ENCODE measurements around the gene AXIN2.

AXIN2 gene

GRCh38 chr17:65553009-65553645 lies 8.3 kb downstream of the AXIN2 start:
- no peak for DNase-seq

GRCh38 chr17:65552214-65552613 lies 9.2 kb downstream of the AXIN2 start:
- no peak for DNase-seq

DNA sequence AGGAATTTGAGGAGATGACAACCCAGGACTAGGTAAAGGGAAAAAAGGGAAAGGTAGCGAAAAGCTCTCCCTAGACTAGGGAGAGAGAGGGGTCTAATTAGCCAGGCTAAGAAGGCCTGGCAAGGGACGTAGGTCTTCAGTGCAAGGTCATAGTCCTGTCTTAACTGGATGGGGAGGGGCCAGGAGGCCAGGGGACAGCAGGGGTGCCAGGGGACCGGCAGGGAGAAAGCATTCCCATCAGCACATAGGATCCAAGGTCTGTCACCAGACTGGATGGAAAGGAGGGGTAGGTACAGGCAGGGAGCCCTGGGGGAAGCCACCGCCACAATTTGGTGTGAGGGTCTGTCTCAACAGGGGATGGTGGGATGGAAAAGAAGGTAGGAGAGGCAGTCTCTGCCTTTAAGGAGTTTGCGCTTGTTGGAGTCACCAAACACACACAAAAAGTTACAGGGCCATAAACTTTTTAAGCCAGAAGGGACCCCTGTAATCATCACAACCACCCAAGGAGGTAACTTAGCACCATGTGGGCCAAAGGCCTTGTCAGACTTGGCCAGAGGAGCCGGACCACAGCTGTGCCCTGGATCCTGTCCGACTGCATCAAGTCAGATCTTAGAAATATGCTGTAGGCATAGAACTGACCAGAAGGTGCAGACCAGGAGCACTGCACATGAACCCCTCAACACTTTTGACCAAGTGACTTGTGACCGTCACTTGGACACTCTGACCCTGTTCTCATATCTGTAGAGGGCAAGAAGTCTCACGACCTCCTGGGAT lies 10.0 kb downstream of the AXIN2 start:
- DNase-seq, result no peak

GRCh38 chr17:65550758-65551157 lies 10.7 kb downstream of the AXIN2 start:
- no peak for DNase-seq

GRCh38 chr17:65550075-65550662 lies 11.3 kb downstream of the AXIN2 start:
- DNase-seq, result no peak

GRCh38 chr17:65548269-65548969 lies 13.0 kb downstream of the AXIN2 start:
- DNase-seq, result no peak

- no peak for DNase-seq
Measured at GRCh38 chr17:65547253-65547670, 14.2 kb downstream of the AXIN2 start.

DNA sequence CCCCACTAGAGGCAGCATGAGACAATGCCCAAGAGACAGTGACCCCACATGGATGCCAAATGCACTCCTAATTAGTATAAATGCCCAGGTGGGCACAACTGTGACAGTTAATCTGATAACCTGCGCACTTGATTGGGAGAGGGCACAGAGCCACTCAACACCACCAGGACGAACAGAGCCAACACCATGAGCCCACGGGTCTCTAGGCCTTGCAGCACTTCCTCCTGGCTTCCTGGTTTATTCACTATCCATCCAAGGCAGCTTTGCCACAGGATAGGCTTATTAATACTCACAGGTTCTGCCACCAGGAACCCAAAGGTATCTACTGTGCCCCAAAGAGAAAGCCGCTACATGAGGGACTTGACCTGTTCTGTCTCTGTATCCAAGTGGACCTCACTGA lies 14.9 kb downstream of the AXIN2 start:
- no peak for DNase-seq

- DNase-seq, result no peak
Measured at GRCh38 chr17:65545705-65546523, 15.5 kb downstream of the AXIN2 start.

GRCh38 chr17:65544672-65545071 lies 16.8 kb downstream of the AXIN2 start:
- DNase-seq, result no peak

DNA sequence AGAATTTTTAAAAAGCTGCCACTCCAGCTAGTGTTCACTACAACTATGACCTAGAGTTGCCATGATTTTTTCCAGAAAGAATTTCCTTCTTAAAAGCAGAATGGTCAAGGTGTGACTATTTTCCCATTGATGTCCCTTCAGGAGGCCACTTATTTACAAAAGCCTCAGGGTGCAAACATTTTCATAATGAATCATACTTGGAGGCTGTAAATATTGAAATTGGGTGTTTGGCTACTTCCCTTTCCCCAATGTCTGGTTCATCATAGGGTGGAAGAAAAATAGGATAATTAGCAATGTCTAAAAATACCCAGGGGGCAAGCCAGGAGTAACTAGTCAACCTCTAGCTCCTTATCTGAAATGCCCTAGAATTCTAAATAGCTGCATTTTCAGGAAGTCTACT lies 18.8 kb downstream of the AXIN2 start:
- no peak for DNase-seq

- no peak for DNase-seq
Measured at GRCh38 chr17:65542067-65542466, 19.4 kb downstream of the AXIN2 start.

DNA sequence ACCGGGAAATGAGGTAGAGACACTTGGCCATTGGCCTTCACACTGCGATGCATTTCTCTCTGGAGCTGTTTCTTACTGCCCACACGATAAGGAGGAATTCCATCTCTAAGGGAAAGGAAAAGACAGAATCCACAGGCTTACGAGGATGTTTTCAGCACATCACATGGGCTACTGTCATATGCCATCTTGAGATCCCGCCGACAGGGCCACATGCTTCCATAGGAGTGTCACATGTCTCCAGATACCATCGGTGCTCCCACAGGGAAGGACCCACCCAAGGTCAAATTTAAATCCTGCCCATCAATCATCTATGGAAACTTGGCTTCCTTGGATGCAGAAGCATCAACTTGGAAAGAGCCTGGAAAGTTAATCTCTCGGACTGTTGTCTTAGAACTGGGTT lies 20.0 kb downstream of the AXIN2 start:
- no peak for DNase-seq

DNA sequence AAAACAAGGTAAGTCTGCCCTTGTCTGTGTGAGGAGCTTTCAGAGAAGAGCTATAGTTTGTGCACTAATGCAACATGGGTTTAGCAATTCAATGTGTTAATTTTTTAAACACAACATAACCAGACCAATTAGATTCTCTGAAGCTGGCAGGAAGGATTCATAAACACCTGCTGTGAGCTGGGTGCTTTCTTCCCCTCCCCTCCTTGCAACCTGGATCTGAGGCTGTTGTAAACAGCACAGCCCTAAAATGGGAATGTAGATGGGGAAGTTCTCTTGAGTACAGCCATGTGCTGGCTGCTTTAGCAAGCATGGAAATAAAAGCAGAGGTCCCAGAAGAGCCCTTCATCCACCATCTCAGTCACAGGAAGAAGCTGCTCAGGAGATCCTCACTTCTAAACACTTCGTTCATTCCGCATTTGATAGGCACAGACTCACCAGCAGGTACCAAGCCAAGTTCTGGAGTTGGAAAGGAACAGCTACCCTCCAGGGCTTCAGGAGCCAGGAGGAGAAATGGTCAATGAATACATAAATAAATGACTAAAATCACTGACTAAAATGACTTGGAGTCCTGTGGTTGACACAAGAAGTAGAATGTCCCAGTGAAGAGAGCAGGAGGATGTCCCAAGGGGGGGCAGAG lies 21.7 kb downstream of the AXIN2 start:
- no peak for DNase-seq

- DNase-seq, result no peak
Measured at GRCh38 chr17:65538675-65539529, 22.5 kb downstream of the AXIN2 start.

- peak; percentile 67 for DNase-seq
Measured at GRCh38 chr17:65537845-65538674, 23.4 kb downstream of the AXIN2 start.

DNA sequence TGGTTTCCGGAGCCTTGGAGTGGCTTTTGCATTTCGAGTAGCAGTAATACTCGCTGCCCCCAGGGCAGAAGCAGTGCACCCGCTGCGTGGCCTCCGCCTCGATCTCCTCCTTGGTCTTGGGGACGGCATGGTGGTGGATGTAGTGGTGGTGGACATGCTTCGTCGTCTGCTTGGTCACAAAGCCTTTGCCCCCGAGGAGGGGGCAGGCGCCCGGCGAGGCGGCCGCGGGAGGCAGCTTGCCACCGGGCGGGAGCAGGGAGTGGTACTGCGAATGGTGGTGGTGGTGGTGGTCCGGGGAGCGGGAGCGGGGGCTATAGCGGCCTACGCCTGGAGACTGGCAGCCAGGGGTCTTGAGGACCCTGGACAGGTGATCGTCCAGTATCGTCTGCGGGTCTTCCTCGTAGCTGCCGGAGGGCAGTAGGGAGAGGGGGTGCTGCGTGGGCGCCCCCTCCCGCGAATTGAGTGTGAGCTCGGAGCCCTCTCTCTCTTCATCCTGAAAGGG lies 24.1 kb downstream of the AXIN2 start:
- no peak for DNase-seq

- no peak for DNase-seq
Measured at GRCh38 chr17:65536573-65537342, 24.7 kb downstream of the AXIN2 start.

All from activated CD4-positive, alpha-beta T cell treated with anti-CD3 and anti-CD28 coated beads, Interleukin-2, amount 50 U/mL, for 1 hour (primary cell).